NCI-H69 (cell line): ENCODE results near the gene CDT1.

Experiments used
- DNase-seq: peaks from one replicate; lab custom pipeline; 2025; lab: John Stamatoyannopoulos, UW

The CDT1 gene

DNA sequence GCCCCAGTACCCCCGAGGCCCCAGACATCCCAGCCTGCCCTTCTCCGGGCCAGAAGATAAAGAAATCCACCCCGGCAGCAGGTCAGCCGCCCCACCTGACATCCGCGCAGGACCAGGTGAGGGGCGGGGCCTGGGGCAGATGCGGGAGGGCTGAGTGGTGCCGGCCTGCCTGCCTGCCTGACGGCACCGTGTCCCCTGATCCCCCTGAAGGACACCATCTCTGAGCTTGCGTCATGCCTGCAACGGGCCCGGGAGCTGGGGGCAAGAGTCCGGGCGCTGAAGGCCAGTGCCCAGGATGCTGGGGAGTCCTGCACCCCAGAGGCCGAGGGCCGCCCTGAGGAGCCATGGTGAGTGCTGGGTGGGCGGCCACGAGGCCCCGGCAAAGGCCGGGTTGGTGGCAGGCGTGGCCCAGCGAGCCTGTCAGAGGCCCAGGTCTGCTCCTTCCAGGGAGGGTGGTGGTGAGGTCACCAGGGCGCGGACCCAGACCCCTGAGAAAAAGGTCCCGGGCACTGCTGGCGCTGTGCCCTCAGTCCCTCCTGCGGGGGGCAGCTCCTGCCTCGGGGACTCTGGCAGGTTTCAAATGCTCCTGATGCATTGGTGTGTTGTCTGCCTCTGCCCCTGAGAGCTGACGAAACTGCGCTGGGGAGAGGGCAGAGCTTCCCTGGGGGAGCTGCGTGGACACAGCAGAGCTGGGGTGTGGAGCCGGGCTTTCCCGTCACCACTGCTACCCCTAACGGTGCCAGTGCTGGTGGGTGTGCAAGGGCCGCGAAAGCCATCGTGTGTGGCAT, 1.2 kb downstream of the CDT1 start:
- DNase-seq, result peak; percentile 38

DNA sequence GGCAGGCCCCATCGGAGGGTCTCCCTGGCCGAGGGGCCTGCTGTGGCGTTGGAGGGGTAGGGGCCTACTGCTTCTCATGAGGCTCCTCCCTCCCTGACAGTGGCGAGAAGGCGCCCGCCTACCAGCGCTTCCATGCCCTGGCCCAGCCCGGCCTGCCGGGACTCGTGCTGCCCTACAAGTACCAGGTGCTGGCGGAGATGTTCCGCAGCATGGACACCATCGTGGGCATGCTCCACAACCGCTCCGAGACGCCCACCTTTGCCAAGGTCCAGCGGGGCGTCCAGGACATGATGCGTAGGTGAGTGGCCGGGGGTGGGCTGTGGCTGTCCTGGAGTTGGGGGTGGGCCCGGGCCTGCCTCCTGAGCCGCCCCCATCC, 1.7 kb downstream of the CDT1 start:
- DNase-seq, result no peak

DNA sequence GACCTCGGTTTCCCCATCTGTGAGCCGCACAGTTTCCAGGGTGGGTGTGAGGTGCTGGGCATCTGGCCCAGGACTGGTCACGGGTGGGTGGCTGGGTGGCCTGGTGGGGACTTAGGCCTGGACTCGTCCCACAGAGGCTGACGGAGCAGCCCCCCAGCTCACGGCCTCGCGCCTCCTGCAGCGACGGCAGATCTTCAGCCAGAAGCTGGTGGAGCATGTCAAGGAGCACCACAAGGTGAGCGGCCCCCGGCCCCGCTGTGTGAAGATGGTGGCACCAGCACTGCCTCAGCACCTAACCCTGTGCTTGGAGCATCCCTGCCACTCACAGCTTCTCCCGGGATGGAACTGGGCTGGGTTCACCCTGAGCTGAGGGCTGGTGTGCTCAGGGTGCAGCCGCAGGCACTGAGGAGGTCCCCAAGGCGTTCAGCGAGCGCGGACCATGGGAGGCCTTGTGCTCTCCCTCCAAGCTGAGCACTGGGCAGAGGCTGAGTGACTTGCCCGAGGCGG, 2.4 kb downstream of the CDT1 start:
- DNase-seq, result no peak

DNA sequence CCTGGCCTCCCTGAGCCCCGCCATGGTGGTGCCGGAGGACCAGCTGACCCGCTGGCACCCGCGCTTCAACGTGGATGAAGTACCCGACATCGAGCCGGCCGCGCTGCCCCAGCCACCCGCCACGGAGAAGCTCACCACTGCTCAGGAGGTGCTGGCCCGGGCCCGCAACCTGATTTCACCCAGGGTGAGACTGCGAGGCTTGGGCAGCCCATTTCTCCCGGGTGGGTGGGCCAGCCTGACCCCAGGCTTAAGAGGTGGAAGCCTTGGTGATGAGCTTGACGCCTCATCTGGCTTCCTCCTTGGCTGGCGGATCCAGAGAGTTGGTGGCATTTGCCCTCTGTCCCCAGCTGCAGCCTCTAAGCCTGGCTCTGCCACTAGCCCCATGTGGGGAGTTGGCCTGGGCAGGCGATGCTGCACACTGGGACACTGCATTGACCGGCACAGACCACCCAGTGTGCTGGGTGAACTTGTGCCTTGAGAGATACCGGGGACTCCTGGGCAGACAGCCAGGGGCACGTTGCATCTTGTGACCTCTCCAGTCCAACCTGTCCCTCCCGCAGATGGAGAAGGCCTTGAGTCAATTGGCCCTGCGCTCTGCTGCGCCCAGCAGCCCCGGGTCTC, 3.0 kb downstream of the CDT1 start:
- no peak for DNase-seq

DNA sequence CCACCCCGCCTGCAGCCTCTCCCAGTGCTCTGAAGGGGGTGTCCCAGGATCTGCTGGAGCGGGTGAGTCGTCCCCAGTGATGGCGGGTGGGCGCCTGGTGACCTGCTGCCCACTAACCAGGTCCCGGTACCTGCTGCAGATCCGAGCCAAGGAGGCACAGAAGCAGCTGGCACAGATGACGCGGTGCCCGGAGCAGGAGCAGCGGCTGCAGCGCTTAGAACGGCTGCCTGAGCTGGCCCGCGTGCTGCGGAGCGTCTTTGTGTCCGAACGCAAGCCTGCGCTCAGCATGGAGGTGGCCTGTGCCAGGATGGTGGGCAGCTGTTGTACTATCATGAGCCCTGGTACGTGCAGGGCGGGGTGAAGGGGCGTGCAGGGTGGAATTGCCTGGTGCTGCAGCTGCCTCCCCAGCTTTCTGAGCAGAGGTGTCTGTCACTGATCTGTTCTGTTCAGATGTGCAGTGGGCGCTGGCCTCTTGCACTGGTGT, 3.6 kb downstream of the CDT1 start:
- no peak for DNase-seq

DNA sequence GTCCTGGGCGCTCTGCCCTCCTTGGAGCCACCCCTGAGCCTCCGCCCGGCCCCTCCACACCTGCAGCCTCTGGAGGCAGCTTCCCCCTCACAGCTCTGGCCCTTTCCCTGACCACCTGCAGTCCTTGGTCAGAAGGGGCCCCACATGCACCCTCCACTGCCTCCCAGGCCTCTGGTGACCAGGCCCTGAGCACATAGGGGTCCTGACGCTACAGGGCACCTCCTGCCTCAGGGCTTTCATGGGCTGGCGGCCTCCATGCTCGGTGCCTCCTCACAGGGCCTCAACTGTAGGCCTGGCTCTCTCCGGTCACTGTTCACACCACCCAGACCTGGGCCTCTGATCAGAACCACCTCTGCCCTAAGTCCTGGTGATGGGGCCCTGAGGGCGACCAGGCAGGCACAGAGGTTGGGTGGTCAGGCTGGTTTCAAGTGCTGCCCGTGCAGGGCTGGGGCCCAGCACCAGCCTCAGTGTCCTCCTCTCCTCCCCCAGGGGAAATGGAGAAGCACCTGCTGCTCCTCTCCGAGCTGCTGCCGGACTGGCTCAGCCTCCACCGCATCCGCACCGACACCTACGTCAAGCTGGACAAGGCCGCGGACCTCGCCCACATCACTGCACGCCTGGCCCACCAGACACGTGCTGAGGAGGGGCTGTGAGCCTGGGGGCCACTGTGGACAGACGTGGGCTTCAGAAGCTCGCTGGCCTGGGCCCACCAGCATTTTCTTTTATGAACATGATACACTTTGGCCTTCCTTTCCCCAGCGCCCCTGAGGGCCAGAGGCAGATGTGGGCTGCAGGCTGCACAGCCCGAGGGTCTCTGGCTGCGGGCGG, 4.3 kb downstream of the CDT1 start:
- DNase-seq, result no peak

DNA sequence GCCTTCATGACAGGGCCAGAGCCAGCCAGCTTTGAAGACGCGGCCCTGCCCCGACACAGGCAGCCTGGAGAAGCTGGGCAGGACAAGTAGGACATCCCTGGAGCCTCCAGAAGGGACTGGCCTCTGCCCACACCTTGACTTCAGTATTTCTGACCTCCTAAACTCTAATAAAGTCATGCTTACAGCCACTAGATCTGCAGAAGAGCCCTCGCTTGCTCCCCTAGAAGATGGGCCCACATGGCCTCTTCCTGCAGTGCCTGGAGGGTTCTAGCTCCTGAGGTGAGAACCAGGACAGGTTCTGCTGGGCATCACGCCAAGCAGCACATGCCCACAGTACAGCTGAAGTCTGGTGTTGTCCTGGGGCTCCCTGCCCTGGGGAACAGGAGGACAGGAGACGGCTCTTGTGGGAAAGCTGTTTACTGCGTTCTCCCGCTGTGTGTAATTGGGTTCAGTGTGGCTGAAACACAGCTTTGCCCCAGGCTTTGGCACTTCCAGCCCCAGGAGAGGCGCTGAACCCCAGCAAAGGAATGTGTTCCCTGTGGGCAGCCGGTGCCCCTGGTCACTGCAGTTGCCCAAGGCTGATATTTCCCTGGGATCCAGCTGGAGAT, 5.6 kb downstream of the CDT1 start:
- peak; percentile 34 for DNase-seq

DNA sequence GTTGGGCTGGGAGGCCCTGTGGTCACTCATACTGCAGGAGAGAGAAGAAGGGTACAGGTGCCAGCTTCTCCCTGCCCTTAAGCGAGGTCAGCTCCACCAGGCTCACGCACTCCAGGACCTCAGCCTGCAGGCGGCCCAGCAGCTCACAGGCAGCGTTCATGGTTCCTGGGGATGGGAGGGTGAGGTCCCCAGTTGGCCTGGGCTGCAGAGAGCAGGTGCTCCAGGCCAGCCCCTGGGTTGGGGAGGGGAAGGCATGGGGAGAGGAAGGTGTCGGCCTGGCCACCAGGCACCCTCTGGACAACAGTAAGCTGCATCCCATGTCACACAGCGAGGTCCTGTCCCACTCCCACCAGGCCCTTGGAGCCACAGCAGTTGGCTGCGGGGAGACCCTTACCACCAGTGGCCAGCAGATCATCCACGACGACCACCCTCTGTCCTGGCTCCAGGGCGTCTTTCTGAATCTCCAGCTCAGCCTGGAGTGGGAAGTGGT, 6.1 kb downstream of the CDT1 start:
- peak; percentile 20 for DNase-seq

DNA sequence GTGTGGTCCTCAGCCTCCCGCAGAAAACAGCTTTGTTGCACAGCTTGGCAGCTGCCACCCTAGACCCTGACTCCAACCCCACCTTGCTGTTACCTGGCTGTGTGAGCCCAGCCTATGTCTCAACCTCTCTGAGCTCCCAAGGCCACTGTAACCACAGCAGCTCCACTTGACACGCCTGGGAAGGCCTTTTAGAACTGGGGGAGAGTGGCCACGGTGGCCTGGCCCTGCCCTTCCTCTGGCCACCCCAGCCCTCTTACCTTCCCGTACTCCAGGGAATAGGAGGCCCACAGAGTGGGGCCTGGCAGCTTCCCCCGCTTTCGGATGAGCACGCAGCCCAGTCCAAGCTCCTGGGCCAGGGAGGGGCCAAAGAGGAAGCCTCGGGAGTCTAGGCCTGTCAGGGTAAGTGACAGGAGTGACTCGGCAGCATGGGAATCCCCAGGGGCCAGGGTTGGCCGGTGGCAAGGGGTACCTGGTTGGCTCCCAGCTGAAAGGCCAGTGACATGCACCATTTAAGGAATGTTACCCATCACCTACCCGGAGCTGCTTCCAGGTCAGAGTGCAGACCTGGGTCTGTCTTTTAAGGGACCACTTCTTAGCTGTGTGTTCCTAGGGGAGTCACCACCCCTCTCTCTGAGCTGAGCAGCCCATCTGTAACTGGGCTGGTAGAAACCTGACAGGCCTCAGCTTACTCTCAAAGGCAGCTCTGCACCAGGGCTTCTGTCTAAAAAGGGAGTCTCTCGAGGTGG, 6.8 kb downstream of the CDT1 start:
- DNase-seq, result peak; percentile 30

DNA sequence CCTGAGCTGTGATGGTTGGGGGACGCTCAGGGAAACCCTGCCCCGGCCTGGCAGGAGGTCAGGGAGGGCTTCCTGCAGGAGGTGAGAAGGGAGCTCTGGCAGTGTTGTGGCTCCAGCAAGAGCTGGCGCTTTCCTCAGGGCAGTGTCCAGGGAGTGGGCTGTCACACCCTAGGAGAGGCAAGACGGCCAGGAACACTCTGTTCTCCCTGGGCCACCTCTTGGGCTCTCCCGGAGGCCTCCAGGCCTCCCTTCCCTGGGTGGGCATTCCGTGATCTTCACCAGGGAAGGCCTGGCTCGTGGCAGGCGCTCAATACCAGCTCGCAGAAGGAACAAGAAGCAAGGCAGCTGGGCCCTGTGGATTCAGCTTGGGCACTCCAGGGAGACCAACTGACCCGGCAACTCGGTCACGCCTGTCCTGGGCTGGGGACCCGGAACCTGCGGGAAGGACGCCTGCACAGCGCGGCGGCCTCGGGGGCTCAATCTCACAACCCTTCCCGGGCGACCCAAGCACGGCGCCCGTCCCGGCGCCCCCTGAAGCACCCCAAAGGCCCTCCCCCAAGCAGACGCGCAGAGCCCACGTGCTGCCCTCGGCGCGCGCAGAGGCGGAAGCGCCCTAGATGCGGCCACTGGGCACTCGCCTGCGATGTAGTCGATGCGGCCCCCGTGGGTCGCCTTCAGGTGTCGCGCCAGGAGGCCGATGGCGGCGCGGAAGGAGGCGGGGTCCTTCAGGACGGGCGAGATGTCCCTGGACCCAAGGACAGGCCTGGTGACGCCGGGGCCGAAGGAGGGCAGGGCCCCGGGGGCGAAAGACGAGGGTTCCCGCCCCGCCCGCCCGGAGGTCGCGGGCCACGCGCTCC, 7.6 kb downstream of the CDT1 start:
- peak; percentile 83 for DNase-seq

DNA sequence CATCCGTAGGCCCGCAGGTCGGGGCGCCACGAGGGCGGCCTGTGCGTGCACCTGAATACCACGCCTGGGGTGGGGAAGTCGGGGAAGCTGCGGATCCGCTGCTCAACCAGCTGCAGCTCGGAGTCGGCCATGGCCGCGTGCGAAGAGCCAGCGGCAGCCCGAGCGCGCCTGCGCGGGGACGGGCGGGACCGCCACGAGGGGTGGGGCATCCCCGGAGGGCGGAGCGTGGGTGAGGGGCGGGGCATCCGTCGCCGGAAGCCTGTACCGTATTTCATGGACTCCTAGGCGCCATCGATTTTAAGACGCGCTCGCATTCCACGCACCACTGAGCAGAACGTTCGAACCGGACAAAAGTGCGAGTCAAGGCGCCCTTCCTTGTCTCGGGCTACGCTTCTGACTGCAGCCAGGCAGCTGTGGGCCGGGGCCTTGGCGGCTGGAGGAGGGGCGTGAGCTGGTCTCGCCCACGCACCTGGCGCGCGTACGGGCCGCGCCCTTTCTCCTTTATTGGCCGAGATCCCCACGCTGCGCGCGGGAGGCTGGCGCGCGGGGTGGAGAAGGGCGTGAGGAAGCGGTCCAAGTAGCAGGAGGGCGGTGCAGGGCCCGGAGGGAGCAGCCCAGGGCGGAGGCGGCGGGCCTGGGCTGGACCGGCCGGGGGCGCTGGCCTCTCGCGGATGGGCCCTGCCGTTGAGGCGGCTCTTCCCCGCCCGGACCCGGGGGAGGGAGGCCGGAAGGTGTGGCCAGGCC, 8.4 kb downstream of the CDT1 start, which contains the start of gene APRT:
APRT (minus strand) TSS at position 160 of the 744 bp plus-strand sequence; CDS start at position 131, 29 bp downstream.
- peak; percentile 87 for DNase-seq

DNA sequence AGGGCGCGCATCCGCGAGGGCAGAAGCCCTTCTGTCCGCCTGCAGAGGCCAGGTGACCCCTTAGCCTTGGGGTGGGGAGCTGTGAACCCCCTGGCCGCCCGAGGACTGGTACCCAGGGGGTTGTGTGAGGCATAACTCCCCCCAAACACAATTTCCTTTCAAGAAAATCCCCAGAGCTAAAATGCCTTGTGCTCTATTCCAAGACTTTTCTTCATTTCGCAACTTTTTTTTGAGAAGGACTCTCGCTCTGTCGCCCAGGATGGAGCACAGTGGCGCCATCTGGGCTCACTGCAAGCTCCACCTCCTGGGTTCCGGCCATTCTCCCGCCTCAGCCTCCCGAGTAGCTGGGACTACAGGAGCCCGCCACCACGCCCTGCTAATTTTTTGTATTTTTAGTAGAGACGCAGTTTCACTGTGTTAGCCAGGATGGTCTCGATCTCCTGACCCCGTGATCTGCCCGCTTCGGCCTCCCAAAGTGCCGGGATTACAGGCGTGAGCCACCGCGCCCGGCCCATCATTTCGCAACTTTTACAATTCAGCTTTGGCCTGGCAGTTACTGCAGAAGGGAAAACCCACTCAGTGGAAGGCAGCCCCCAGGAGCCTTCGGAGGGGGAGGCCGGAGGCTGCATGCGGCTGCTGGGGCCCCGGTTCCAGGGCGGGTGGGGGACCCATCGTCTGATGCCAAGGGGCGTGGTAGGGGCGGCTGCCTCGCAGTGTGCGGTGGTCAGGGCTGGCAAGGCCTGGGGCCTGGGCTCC, 9.1 kb downstream of the CDT1 start:
- peak; percentile 41 for DNase-seq

DNA sequence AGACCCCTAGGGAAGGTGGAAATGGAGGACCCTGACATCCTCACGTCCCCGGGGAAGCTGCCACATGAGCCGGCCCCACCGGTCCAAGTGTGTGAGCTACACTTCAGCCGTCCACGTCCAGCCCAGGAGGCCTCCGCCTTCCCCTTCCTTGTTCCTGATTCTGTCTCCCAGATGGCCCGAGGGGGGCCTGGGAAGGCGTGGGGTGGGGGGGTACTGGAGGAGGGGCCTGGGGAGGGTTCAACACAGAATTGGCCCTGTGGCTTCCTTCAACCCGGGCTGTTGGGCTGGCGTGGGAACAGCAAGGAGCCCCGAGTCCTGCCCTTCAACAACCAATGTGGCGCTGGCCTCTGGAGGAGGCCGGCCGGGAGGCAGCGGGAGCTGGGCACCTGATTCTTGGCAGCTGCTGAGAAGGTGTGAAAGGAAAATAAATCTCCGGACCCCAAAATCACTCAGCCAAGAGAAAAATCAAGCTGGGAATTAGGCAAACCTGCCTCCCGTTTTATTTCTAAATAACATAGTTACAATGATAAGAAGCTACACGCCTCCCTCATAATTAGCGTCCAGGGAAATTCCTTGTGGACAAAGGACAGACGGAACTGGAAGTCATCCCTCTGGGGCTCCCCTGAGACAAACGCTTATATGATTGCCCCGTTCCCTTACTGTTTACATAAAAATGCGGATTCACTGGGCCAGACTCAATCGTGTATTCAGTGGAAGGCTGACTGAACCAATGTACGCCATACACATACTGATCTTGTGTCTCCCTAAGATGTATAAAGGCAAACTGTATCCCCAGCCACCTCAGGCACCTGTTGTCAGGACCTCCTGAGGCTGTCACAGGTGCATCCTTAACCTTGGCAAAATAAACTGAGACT, 9.9 kb downstream of the CDT1 start:
- peak; percentile 55 for DNase-seq

DNA sequence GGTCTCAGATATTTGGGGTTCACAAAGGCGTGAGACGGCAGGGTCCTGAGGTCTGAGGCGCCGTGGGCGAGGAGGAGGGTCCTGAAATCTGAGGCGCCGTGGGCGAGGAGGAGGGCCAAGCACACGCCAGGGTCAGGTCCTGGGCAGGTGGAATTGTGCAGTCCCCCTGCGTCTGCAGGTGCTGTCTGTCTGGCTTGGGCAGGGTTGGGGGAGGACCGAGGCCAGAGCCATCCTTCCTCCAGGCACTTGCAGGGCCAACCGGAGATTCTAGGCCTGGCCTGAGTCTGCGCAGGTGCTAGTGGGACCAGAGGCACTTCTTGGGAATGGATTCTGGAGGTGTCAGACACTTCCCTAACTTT, 10.5 kb downstream of the CDT1 start:
- DNase-seq, result no peak

DNA sequence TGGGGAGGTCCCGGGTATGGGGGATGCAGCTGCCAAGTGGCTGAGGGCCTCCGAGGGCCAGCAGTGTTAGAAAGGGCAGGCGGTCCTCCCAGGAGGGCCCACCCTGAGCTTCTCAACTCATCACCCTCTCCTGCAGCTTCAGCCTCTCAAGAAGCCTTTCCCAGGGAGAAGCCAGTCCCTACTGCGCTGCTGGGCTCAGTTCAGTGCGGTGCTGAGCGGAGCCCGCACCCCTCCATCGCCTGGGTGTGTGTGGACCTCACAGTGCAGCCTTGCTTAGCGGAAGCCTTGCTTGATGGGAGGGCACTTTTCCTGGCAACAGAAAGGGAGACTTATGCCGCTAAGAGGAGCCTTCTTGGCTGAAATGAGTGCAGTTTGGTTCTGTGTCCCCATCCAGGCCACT, 11.6 kb downstream of the CDT1 start:
- DNase-seq, result no peak

DNA sequence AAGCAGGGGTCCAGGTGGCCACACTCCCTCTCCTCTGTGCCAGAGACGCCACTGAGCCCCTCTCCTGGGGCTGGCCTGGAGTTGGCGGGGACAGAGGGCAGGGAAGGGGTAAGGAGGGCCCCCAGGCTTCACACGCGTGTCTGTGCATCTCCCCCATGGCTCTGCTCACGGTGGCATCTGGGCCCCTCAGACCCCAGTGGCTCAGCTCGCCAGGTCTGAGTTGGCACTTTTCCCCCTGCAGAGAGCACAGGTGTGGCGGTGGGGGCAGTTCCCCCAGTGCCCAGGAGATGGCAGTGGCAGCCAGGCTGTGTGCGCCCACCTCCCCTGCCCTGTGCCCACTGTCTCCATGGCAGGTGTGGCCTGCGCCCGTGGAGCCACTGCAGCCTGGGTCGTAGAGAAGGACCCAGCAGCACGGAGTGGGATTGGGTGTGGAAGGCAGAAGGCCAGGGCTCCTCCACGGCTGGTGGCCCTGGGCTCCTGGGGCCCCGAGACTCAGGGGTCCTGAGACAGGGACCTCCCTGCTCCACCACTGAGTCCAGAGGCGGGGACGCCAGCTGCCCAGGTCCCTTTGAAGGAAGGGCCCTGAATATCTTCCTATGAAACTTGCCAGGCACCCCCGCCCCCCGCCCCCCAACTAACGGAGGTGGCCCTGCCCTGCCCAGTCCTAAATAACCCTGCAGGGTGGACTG, 12.5 kb downstream of the CDT1 start:
- peak; percentile 53 for DNase-seq
